Measurements from ENCODE around the gene DYNC2I2. TPM values are rescaled to one million over a fixed set of nuclear protein-coding genes. Genes with fewer than 3 reads are reported as not detected.

DYNC2I2 gene
- total RNA-seq, 2 donors from 2014 or later: 3.7 to 3.8 TPM

DNA sequence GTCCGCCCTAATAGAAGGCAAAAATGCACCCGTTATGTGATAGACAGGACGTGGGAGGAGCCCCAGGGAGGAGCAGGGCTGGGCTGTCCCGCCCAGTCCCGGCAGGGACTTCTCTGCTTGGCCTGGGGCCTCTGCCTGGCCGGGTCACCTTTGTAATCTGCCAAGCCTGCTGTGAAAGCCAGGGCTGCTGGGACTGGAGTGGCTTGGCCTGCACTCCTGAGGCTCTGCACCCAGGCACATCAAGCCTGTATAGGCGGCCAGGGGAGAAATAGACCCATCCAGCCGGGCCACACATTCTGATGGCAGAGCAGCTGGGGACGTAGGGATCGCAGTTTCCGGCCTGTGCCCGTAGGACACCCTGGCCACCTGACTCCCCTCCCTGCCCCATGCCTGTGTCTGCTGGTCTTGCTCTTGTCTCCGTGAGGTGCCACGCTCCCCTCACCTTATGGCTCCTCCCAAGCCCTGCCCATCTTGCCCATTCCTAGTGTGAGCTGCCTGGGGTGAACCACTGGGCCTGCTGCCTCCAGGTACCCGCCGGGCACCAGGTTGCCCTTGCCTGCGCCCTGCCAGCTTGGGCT lies 28.1 kb downstream of the DYNC2I2 start:
- DNase-seq: no peak
- H3K27ac Mint-ChIP-seq: no peak overlapping the region
- ATAC-seq: no peak
- peaks cover 7% of the 10 kb centered on the region for H3K36me3 Mint-ChIP-seq (ENCODE audit: low read depth)
- H3K4me3 Mint-ChIP-seq: no peak overlapping the region
- no peaks in the 10 kb centered on the region for H3K9me3 ChIP-seq (ENCODE audit: control insufficient read depth, low read length, poor library complexity, severe bottlenecking)
- H3K27me3 Mint-ChIP-seq: no peaks in the 10 kb centered on the region
- peaks cover 8% of the 10 kb centered on the region for H3K4me1 Mint-ChIP-seq

DNA sequence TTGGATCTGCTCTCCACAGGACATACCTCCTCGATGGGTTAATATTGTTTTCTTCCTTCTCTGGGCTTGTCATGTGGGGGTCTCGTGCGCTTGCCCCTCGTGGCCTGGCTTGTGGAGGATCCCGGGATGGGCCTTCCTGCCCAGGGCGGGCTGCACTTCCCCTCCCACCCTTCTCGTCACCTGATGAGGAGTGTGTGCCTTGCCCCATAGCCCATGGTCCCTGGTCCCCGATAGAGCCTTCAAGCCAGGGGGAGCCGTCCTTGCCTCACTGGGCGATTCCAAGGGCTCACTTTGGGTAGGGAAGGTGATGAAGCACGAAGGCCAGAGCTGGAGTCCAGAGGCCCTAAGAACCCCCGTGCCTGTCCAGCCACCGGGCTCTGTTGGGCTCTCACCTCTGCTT lies 28.7 kb downstream of the DYNC2I2 start:
- ATAC-seq (no peak), DNase-seq (no peak)
- no peaks in the 10 kb centered on the region for H3K27me3 Mint-ChIP-seq
- H3K36me3 Mint-ChIP-seq (ENCODE audit: low read depth): peaks cover 7% of the 10 kb centered on the region
- no peak overlapping the region for H3K27ac Mint-ChIP-seq
- H3K4me1 Mint-ChIP-seq: peaks cover 8% of the 10 kb centered on the region
- no peaks in the 10 kb centered on the region for H3K9me3 ChIP-seq (ENCODE audit: control insufficient read depth, low read length, poor library complexity, severe bottlenecking)
- no peak overlapping the region for H3K4me3 Mint-ChIP-seq

DNA sequence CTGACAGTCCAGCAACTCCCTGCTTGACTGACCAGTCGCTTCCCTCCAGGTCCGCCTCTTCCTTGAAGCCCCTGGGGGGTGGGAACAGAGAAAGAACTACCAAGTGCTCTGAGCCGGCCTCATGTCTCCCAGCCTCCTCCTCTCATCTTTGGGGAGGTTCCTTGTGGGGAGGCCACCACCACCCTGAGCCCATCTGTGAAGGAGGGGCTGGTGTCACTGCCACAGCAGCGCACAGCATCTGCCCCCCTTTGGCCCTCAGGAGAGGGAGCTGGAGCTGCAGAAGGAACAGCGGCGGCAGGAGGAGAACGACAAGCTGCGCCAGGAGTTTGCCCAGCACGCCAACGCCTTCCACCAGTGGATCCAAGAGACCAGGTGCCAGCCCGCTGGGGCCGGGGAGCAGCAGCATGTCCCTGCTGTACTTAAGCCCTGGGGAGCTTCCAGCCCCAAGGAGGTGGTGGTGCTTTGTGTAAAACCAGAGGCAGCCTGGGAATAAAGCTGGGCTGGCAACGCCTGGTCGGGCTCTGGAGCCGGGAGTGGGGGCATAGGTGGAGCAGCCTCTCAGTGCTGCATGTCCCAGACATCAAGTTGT lies 29.4 kb downstream of the DYNC2I2 start:
- Mint-ChIP-seq H3K36me3 (ENCODE audit: low read depth) (peaks cover 7% of the 10 kb centered on the region), H3K4me1 (peaks cover 8% of the 10 kb centered on the region), H3K4me3 (no peak overlapping the region), H3K27me3 (no peaks in the 10 kb centered on the region), H3K27ac (no peak overlapping the region)
- ATAC-seq (no peak), DNase-seq (no peak)
- no peaks in the 10 kb centered on the region for H3K9me3 ChIP-seq (ENCODE audit: control insufficient read depth, low read length, poor library complexity, severe bottlenecking)

DNA sequence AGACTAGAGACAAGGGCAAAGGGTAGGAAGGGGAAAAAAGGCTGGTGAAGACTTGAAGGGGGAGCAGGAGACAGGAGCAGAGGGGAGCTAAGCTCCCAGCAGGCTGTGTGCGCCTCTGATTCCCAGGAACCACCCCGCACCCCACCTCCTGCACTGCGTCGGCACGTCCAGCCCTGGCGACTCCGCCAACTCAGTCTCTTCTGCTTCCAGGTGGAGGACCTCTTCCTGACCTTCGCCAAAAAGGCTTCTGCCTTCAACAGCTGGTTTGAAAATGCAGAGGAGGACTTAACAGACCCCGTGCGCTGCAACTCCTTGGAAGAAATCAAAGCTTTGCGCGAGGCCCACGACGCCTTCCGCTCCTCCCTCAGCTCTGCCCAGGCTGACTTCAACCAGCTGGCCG lies 30.5 kb downstream of the DYNC2I2 start:
- Mint-ChIP-seq H3K27me3 (no peaks in the 10 kb centered on the region), H3K4me1 (peaks cover 8% of the 10 kb centered on the region), H3K4me3 (peak overlapping the region; percentile 3), H3K27ac (peak overlapping the region; percentile 81), H3K36me3 (ENCODE audit: low read depth) (peaks cover 7% of the 10 kb centered on the region)
- ATAC-seq (no peak), DNase-seq (no peak)
- H3K9me3 ChIP-seq (ENCODE audit: control insufficient read depth, low read length, poor library complexity, severe bottlenecking): no peaks in the 10 kb centered on the region

DNA sequence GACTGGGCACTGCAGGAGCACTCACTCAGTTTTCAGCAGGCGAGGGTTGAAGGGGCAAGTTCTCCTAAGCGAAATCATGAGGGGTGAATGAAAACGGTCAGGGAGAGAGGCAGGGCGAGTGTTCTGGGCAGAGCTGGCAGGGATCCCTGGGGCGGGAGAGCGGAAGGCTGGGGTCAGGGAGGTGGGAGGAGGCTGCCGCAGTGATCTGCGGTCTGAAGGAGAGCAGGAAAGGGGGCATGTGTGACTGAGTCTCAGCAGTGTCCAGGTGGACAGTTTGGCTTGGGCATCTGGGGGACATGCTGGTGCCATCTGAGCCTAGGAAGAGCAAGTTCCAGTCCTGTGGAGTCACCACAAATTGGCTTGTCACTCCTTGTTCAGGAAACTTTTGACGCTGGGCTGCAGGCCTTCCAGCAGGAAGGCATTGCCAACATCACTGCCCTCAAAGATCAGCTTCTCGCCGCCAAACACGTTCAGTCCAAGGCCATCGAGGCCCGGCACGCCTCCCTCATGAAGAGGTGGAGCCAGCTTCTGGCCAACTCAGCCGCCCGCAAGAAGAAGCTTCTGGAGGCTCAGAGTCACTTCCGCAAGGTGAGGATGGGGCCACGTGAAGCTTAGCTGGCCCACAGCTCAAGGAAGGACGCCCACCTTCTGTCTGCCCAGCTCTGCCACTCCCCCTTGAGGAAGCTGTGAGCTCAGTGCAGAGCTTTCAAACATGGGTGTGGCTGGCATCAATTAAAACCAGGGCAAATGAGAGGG lies 31.1 kb downstream of the DYNC2I2 start:
- Mint-ChIP-seq H3K27ac (peak overlapping the region; percentile 81), H3K4me1 (peaks cover 8% of the 10 kb centered on the region), H3K4me3 (no peak overlapping the region), H3K36me3 (ENCODE audit: low read depth) (peaks cover 9% of the 10 kb centered on the region), H3K27me3 (no peaks in the 10 kb centered on the region)
- no peak for DNase-seq
- H3K9me3 ChIP-seq (ENCODE audit: control insufficient read depth, low read length, poor library complexity, severe bottlenecking): no peaks in the 10 kb centered on the region
- ATAC-seq: no peak

DNA sequence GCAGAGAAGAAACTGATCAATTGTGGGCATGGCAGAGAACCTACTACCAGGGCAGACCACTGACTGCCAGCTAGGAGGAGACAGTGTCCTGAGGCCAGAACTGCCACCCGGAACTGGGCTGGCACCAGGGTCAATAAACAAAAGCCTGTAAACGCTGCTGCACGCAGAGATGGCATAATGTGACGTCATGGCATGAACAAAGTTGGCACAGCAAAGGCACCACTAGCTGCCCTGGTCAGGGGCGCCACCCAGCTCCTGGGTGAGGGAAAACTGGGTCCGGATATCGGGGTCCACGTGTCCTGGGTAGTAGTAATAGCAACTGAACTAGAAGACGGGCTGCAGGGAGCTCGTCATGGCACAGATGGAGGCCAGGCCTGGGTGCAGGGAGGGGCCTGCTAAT lies 32.1 kb downstream of the DYNC2I2 start:
- Mint-ChIP-seq H3K4me1 (peaks cover 4% of the 10 kb centered on the region), H3K4me3 (no peak overlapping the region), H3K27ac (no peak overlapping the region), H3K36me3 (ENCODE audit: low read depth) (peaks cover 9% of the 10 kb centered on the region), H3K27me3 (no peaks in the 10 kb centered on the region)
- ATAC-seq (no peak), DNase-seq (no peak)
- H3K9me3 ChIP-seq (ENCODE audit: control insufficient read depth, low read length, poor library complexity, severe bottlenecking): no peaks in the 10 kb centered on the region

DNA sequence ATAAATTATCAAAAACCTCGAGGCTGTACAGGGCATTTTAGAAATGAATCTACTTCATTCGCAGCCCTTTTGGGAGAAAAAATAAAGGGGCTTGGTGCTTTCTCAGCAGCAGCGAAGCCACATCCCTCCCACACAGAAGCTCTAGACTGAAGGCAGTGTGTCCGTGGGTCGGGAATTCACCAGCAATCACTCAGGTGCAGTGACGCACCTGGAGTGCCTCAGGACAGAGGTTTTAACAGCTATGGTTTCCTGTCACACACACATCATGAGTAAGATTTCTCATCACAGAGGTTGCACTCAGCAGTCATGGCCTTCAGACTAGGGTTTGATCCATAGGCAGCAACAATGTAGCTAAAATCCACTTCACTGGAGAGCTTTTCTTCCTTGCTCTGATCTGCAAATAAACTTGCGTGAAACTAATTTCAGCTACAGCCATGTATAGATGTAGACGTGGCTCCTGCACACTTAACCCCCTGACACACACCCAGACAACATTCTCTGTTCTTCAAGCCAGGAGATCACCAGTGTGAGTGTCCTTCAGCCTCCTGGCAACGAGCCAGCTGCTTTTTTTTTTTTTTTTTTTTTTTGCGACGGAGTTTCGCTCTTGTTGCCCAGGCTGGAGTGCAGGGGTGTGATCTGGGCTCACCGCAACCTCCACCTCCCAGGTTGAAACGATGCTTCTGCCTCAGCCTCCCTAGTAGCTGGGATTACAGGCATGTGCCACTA lies 34.8 kb downstream of the DYNC2I2 start:
- H3K4me3 Mint-ChIP-seq: no peak overlapping the region

DNA sequence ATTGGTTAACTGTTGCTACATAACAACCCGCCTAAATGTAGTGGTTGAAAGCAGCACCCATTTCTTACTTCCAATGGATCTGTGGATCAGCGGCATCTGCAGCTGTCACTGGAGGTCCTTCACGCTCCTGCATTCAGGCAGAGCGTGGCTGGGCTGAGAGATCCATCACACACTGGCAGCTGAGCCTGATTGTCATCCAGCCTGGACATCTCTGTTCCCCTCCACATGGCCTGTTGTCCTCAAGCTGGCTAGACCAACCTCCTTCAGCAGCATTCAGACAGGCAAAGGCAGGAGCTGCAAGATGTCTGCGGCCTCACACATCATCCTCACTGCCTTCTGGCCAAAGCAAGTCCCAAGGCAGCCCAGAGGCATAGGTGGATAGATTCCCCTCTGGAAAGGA lies 36.9 kb downstream of the DYNC2I2 start:
- Mint-ChIP-seq H3K27ac (no peak overlapping the region), H3K4me1 (no peaks in the 10 kb centered on the region), H3K27me3 (no peaks in the 10 kb centered on the region), H3K36me3 (ENCODE audit: low read depth) (peaks cover 2% of the 10 kb centered on the region), H3K4me3 (no peak overlapping the region)
- DNase-seq (no peak), ATAC-seq (no peak)
- no peaks in the 10 kb centered on the region for H3K9me3 ChIP-seq (ENCODE audit: control insufficient read depth, low read length, poor library complexity, severe bottlenecking)

More for the DNA sequence above, 34.8 kb downstream of the DYNC2I2 start:
- H3K9me3 ChIP-seq (ENCODE audit: control insufficient read depth, low read length, poor library complexity, severe bottlenecking): no peaks in the 10 kb centered on the region
- Mint-ChIP-seq H3K27ac (peak overlapping the region; percentile 78), H3K27me3 (no peaks in the 10 kb centered on the region), H3K4me1 (no peaks in the 10 kb centered on the region), H3K36me3 (ENCODE audit: low read depth) (peaks cover 2% of the 10 kb centered on the region)
- DNase-seq (no peak), ATAC-seq (peak; percentile 35)

DNA sequence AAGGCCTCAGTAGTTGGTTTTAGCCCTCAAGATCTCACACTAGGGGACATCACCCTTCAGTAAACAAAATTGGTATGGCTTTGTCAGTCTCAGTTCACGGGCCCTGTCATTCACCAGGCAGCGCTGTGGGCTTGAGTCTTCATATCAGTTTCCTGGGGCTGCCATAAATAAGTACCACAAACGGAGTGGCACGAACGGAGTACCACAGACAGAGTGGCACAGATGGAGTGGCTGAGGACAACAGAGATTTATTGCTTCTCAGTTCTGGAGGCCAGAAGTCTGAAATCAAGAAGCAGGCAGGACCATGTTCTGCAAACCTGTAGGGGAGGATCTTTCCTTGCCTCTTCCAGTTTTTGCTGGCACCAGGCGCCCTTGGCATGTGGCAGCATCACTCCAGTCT lies 37.5 kb downstream of the DYNC2I2 start:
- ATAC-seq (no peak), DNase-seq (no peak)
- Mint-ChIP-seq H3K36me3 (ENCODE audit: low read depth) (peaks cover 2% of the 10 kb centered on the region), H3K27me3 (no peaks in the 10 kb centered on the region), H3K4me3 (no peak overlapping the region), H3K27ac (no peak overlapping the region), H3K4me1 (no peaks in the 10 kb centered on the region)
- H3K9me3 ChIP-seq (ENCODE audit: control insufficient read depth, low read length, poor library complexity, severe bottlenecking): no peaks in the 10 kb centered on the region

DNA sequence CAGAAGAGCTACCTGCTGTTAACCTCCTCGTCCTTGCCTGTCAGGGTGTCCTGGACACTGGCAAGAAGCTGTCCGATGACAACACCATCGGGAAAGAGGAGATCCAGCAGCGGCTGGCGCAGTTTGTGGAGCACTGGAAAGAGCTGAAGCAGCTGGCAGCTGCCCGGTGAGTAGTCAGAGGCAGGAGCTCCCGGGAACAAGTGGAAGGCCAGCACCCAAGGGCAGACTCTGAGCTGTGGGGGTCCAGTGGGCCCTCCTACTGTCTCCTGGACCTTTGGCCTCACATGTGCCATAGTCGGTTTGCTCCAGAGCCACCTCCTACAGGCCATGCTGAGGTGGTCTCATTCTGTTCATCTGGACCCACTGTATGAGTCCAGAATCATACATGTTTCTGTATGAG lies 38.7 kb downstream of the DYNC2I2 start:
- H3K9me3 ChIP-seq (ENCODE audit: control insufficient read depth, low read length, poor library complexity, severe bottlenecking): no peaks in the 10 kb centered on the region
- Mint-ChIP-seq H3K36me3 (ENCODE audit: low read depth) (peaks cover 2% of the 10 kb centered on the region), H3K27me3 (no peaks in the 10 kb centered on the region), H3K4me1 (no peaks in the 10 kb centered on the region), H3K27ac (no peak overlapping the region), H3K4me3 (no peak overlapping the region)
- DNase-seq (no peak), ATAC-seq (no peak)

DNA sequence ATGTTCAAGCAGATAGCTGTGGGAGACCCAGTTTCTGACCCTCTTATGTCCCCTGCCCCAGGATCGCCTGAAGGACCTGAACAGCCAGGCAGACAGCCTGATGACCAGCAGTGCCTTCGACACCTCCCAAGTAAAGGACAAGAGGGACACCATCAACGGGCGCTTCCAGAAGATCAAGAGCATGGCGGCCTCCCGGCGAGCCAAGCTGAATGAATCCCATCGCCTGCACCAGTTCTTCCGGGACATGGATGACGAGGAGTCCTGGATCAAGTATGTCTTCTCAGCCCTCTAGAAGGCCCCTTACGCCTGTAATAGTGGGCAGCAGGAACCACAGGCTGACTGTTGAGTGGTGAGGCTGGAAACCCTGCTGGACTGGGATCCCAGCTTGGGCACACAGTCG lies 41.1 kb downstream of the DYNC2I2 start:
- ATAC-seq: no peak

DNA sequence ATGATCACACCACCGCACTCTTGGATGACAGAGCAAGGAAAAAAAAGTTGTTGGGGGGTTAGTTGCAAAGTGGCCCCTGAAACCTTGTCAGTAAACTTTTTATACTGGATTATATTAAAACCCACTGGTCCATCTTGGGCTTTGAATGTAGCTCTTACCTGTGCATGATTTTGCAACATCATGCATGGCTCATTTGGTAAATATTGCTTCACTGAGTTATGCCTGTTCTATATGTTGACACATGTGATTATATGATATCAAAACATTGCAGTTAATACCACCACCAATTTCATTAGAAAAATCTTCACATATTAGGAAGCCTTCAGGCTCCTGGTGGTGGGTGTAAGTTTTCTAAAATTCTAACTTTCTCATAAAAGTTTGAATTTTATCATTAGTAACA lies 41.9 kb downstream of the DYNC2I2 start:
- Mint-ChIP-seq H3K27me3 (no peaks in the 10 kb centered on the region), H3K27ac (no peak overlapping the region), H3K36me3 (ENCODE audit: low read depth) (peaks cover 5% of the 10 kb centered on the region), H3K4me1 (peaks cover 3% of the 10 kb centered on the region), H3K4me3 (no peak overlapping the region)
- DNase-seq (no peak), ATAC-seq (no peak)
- H3K9me3 ChIP-seq (ENCODE audit: control insufficient read depth, low read length, poor library complexity, severe bottlenecking): no peaks in the 10 kb centered on the region

More for the DNA sequence above, 41.1 kb downstream of the DYNC2I2 start:
- Mint-ChIP-seq H3K27ac (no peak overlapping the region), H3K4me1 (no peaks in the 10 kb centered on the region), H3K4me3 (no peak overlapping the region), H3K27me3 (no peaks in the 10 kb centered on the region), H3K36me3 (ENCODE audit: low read depth) (no peaks in the 10 kb centered on the region)
- DNase-seq: no peak
- no peaks in the 10 kb centered on the region for H3K9me3 ChIP-seq (ENCODE audit: control insufficient read depth, low read length, poor library complexity, severe bottlenecking)

DNA sequence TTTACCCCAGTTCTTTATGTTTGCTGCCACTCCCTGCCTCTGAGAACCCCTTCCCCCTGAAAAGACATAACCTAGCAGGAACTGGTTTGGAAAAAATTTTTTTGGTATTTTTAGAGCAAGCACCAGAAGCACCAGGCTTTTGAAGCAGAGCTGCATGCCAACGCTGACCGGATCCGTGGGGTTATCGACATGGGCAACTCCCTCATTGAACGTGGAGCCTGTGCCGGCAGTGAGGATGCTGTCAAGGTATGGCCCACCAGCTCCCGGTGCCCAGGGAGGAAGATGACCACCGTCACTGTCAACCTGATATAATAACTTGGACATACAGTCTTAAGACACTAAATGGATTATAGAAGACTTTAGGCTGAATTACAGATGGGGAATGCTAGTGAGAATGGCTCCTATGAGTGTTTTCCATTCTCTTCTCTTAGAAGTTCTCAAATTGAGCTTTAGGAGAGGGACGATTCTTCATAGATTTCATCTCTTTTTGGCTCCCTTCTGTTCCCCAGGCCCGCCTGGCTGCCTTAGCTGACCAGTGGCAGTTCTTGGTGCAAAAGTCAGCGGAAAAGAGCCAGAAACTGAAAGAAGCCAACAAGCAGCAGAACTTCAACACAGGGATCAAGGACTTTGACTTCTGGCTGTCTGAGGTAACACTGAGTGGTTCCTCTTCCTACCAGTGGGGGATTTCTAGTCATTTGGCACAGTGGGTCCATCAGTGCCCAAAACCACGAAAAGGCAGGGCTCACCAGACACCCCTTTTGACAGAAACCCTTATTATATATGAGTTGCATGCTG lies 44.9 kb downstream of the DYNC2I2 start:
- Mint-ChIP-seq H3K36me3 (ENCODE audit: low read depth) (peaks cover 5% of the 10 kb centered on the region), H3K27me3 (no peaks in the 10 kb centered on the region)

More for the DNA sequence above, 44.9 kb downstream of the DYNC2I2 start:
- no peak for ATAC-seq
- H3K9me3 ChIP-seq (ENCODE audit: control insufficient read depth, low read length, poor library complexity, severe bottlenecking): no peaks in the 10 kb centered on the region
- H3K4me3 Mint-ChIP-seq: no peak overlapping the region
- peaks cover 5% of the 10 kb centered on the region for H3K4me1 Mint-ChIP-seq
- DNase-seq: no peak
- peak overlapping the region; percentile 90 for H3K27ac Mint-ChIP-seq

All from T-helper 17 cell (primary cell).